GM19455 (cell line): ENCODE data around the gene GINS1.
A peak's percentile ranks its signal among the peaks of the same experiment; 100 is the strongest.
"Not testable (repeated sequence)": the region's sequence is repeated elsewhere in the genome, so short reads cannot be mapped to it uniquely, and the experiment has no call there.

Experiments
- ATAC-seq: cut with Tn5 transposase; IDR thresholded peaks from one replicate; pipeline ENCODE4 v1.9.1; 2021; ENCODE audit not compliant: unreplicated experiment

The GINS1 gene

GRCh38 chr20:25389858-25390537 is 17.5 kb upstream of the GINS1 start:
- peak; percentile 36 for ATAC-seq

GRCh38 chr20:25390538-25391528 is 16.6 kb upstream of the GINS1 start, which contains the start of gene ABHD12:
ABHD12 (minus strand) TSS chr20:25390835; CDS start chr20:25390703, 132 bp downstream.
- ATAC-seq = peak; percentile 89

- ATAC-seq = no peak
These were observed 13.2 kb upstream of the GINS1 start for GRCh38 chr20:25394276-25394675.

GRCh38 chr20:25394996-25395395 is 12.5 kb upstream of the GINS1 start:
- no peak for ATAC-seq

- ATAC-seq = no peak
These were observed 10.4 kb upstream of the GINS1 start for GRCh38 chr20:25397096-25397495.

GRCh38 chr20:25397821-25398220 is 9.7 kb upstream of the GINS1 start:
- ATAC-seq = no peak

- no peak for ATAC-seq
These were observed 9.0 kb upstream of the GINS1 start for GRCh38 chr20:25398376-25399036.

GRCh38 chr20:25399037-25399430 is 8.4 kb upstream of the GINS1 start:
- ATAC-seq = peak; percentile 69

GRCh38 chr20:25400291-25400732 is 7.2 kb upstream of the GINS1 start:
- not testable (repeated sequence) for ATAC-seq

- no peak for ATAC-seq
These were observed 4.9 kb upstream of the GINS1 start for GRCh38 chr20:25402583-25402982.

- no peak for ATAC-seq
These were observed 686 bp downstream of the GINS1 start for GRCh38 chr20:25408170-25408547.

- no peak for ATAC-seq
These were observed 1.4 kb downstream of the GINS1 start for GRCh38 chr20:25408890-25409289.

- no peak for ATAC-seq
These were observed 11.3 kb downstream of the GINS1 start for GRCh38 chr20:25418776-25419175.

GRCh38 chr20:25421102-25421501 is 13.6 kb downstream of the GINS1 start:
- ATAC-seq = no peak

GRCh38 chr20:25422032-25422431 is 14.6 kb downstream of the GINS1 start:
- no peak for ATAC-seq

- ATAC-seq = no peak
These were observed 17.1 kb downstream of the GINS1 start for GRCh38 chr20:25424536-25424935.

- ATAC-seq = no peak
These were observed 29.7 kb downstream of the GINS1 start for GRCh38 chr20:25437153-25437581.

- ATAC-seq = no peak
These were observed 31.9 kb downstream of the GINS1 start for GRCh38 chr20:25439328-25439727.

- no peak for ATAC-seq
These were observed 37.1 kb downstream of the GINS1 start for GRCh38 chr20:25444556-25444955.

GRCh38 chr20:25447671-25448070 is 40.2 kb downstream of the GINS1 start:
- no peak for ATAC-seq

GRCh38 chr20:25452333-25452732 is 44.9 kb downstream of the GINS1 start:
- ATAC-seq = no peak
